WTC11 (cell line): ENCODE measurements around the gene BBS12. TPM values are rescaled to one million over a fixed set of nuclear protein-coding genes. Genes with fewer than 3 reads are reported as not detected.

Experiments used
- total RNA-seq: library from RNA; stranded (reverse); gene quantifications from 3 replicates; pipeline ENCODE4 v1.2.3, GENCODE V29; 2021

The BBS12 gene
- total RNA-seq, 1 experiment from 2014 or later, result 2.7 TPM

Other genes starting within 250 kb of the BBS12 start
- gene IL21, start 111.6 kb upstream of the BBS12 start, total RNA-seq, result not detected in 3 replicates
- 115 to 134 TPM (median 127 TPM) in 3 replicates for gene FGF2, start 94.1 kb downstream of the BBS12 start, total RNA-seq
- gene NUDT6, start 189.9 kb downstream of the BBS12 start, total RNA-seq, result 8.0 to 8.7 TPM (median 8.4 TPM) in 3 replicates